IPS-NIHi7 (cell line): Measurements from ENCODE around the gene KRT26.
A peak's percentile ranks its signal among the peaks of the same experiment; 100 is the strongest.

ENCODE experiments used
- DNase-seq: peaks from one replicate; pipeline ENCODE4 v3.0.0; 2012; ENCODE audit warnings: mixed read lengths; ENCODE audit errors: extremely low spot score

The KRT26 gene

GRCh38 chr17:40730970-40731369 is 41.0 kb downstream of the KRT26 start:
- no peak for DNase-seq

- no peak for DNase-seq
These were observed 44.4 kb downstream of the KRT26 start for GRCh38 chr17:40727447-40728231.

- peak; percentile 30 for DNase-seq
These were observed 45.1 kb downstream of the KRT26 start for GRCh38 chr17:40726919-40727318.

- no peak for DNase-seq
These were observed 47.3 kb downstream of the KRT26 start for GRCh38 chr17:40724656-40725055.

GRCh38 chr17:40722241-40722640 is 49.8 kb downstream of the KRT26 start:
- DNase-seq = no peak

- no peak for DNase-seq
These were observed 51.1 kb downstream of the KRT26 start for GRCh38 chr17:40720899-40721298.

GRCh38 chr17:40718930-40719329 is 53.1 kb downstream of the KRT26 start:
- no peak for DNase-seq

- no peak for DNase-seq
These were observed 54.2 kb downstream of the KRT26 start for GRCh38 chr17:40717776-40718175.
